ENCODE results near the gene MYD88. TPM values are rescaled to one million over a fixed set of nuclear protein-coding genes. Genes with fewer than 3 reads are reported as not detected.
A peak's percentile ranks its signal among the peaks of the same experiment; 100 is the strongest.
"Not testable (repeated sequence)": the region's sequence is repeated elsewhere in the genome, so short reads cannot be mapped to it uniquely, and the experiment has no call there.

Gene MYD88
- polyA plus RNA-seq, 3 donors: 27.9 to 30.0 (median 28.8) TPM

- DNase-seq (ENCODE audit: low read depth in 3 of 3, low spot score in 2 of 3): no peak
Measured at GRCh38 chr3:38124324-38125122, 13.9 kb upstream of the MYD88 start.

- DNase-seq (ENCODE audit: low read depth in 3 of 3, low spot score in 2 of 3): no peak
Measured at GRCh38 chr3:38125305-38126120, 12.9 kb upstream of the MYD88 start.

- DNase-seq (ENCODE audit: low read depth in 3 of 3, low spot score in 2 of 3): no peak
Measured at GRCh38 chr3:38126121-38126892, 12.2 kb upstream of the MYD88 start.

GRCh38 chr3:38127611-38128302 lies 10.7 kb upstream of the MYD88 start:
- DNase-seq (ENCODE audit: low read depth in 3 of 3, low spot score in 2 of 3): no peak

- no peak for DNase-seq (ENCODE audit: low read depth in 3 of 3, low spot score in 2 of 3)
Measured at GRCh38 chr3:38128303-38128655, 10.2 kb upstream of the MYD88 start.

- no peak for DNase-seq (ENCODE audit: low read depth in 3 of 3, low spot score in 2 of 3)
Measured at GRCh38 chr3:38129058-38129457, 9.4 kb upstream of the MYD88 start.

- DNase-seq (ENCODE audit: low read depth in 3 of 3, low spot score in 2 of 3): no peak
Measured at GRCh38 chr3:38130631-38131065, 7.8 kb upstream of the MYD88 start.

- DNase-seq (ENCODE audit: low read depth in 3 of 3, low spot score in 2 of 3): no peak
Measured at GRCh38 chr3:38131621-38132369, 6.7 kb upstream of the MYD88 start.

GRCh38 chr3:38133209-38133556 lies 5.3 kb upstream of the MYD88 start:
- no peak for DNase-seq (ENCODE audit: low read depth in 3 of 3, low spot score in 2 of 3)

GRCh38 chr3:38133557-38134405 lies 4.7 kb upstream of the MYD88 start:
- no peak for DNase-seq (ENCODE audit: low read depth in 3 of 3, low spot score in 2 of 3)

- not testable (repeated sequence) for DNase-seq (ENCODE audit: low read depth in 3 of 3, low spot score in 2 of 3)
Measured at GRCh38 chr3:38134517-38135143, 3.8 kb upstream of the MYD88 start.

- not testable (repeated sequence) for DNase-seq (ENCODE audit: low read depth in 3 of 3, low spot score in 2 of 3)
Measured at GRCh38 chr3:38135621-38136277, 2.7 kb upstream of the MYD88 start.

GRCh38 chr3:38136393-38136776 lies 2.1 kb upstream of the MYD88 start:
- no peak for DNase-seq (ENCODE audit: low read depth in 3 of 3, low spot score in 2 of 3)

- DNase-seq (ENCODE audit: low read depth in 3 of 3, low spot score in 2 of 3): peak; percentile 94 to 97 (median 94)
Measured at GRCh38 chr3:38136777-38137614, 1.5 kb upstream of the MYD88 start, which contains the start of gene ACAA1. TSS of gene ACAA1 (minus strand) at chr3:38137127. CDS start at chr3:38137035, 92 bp downstream.

GRCh38 chr3:38137615-38138348 lies 679 bp upstream of the MYD88 start:
- no peak for DNase-seq (ENCODE audit: low read depth in 3 of 3, low spot score in 2 of 3)

GRCh38 chr3:38139191-38139590 lies 730 bp downstream of the MYD88 start:
- DNase-seq (ENCODE audit: low read depth in 3 of 3, low spot score in 2 of 3): no peak
